Endothelial cell (in vitro differentiated cells): ENCODE measurements around the gene ADGRD2. TPM values are rescaled to one million over a fixed set of nuclear protein-coding genes. Genes with fewer than 3 reads are reported as not detected.

Source experiments
- DNase-seq: peaks from one replicate; pipeline ENCODE4 v3.0.0; 2021; ENCODE audit warnings: low spot score
- H3K27ac Mint-ChIP-seq: one replicate; pipeline ENCODE4 v1.8.0; 2021; ENCODE audit warnings: mixed read lengths, inconsistent platforms; ENCODE audit not compliant: unreplicated experiment
- H3K27me3 Mint-ChIP-seq: one replicate; pipeline ENCODE4 v1.8.0; 2021; ENCODE audit warnings: mild to moderate bottlenecking, moderate library complexity, mixed read lengths, inconsistent platforms; ENCODE audit not compliant: unreplicated experiment
- H3K36me3 Mint-ChIP-seq: one replicate; pipeline ENCODE4 v1.8.0; 2021; ENCODE audit warnings: mild to moderate bottlenecking, low read depth, mixed read lengths, inconsistent platforms; ENCODE audit not compliant: unreplicated experiment
- H3K4me1 Mint-ChIP-seq: one replicate; pipeline ENCODE4 v1.8.0; 2021; ENCODE audit warnings: mild to moderate bottlenecking, mixed read lengths, inconsistent platforms; ENCODE audit not compliant: unreplicated experiment
- H3K4me3 Mint-ChIP-seq: one replicate; pipeline ENCODE4 v1.8.0; 2021; ENCODE audit warnings: mild to moderate bottlenecking, mixed read lengths, inconsistent platforms; ENCODE audit not compliant: unreplicated experiment
- H3K9me3 Mint-ChIP-seq: one replicate; pipeline ENCODE4 v1.8.0; 2021; ENCODE audit warnings: mixed read lengths, inconsistent platforms; ENCODE audit not compliant: unreplicated experiment
- CTCF ChIP-seq: fragments of 200-600 bp; sonication (generic); IDR thresholded peaks from one replicate; pipeline ENCODE4 v1.5.0; 2021; ENCODE audit warnings: antibody characterized with exemption; ENCODE audit not compliant: unreplicated experiment
- total RNA-seq: library from RNA; stranded (reverse); fragmentation: NEBNext Ultra II Directional; extraction: Animal tissue kit (Norgen Biotek cat#: 25700); gene quantifications from one replicate; pipeline ENCODE4 v1.2.1, GENCODE V29; 2021; ENCODE audit not compliant: unreplicated experiment

ADGRD2 gene
- total RNA-seq, 1 donor from 2014 or later, result not detected

GRCh38 chr9:124527781-124528180, 77.5 kb downstream of the ADGRD2 start:
- peaks cover 9% of the 10 kb centered on the region for H3K4me1 Mint-ChIP-seq
- H3K9me3 Mint-ChIP-seq, result no peaks in the 10 kb centered on the region
- H3K36me3 Mint-ChIP-seq, result peaks cover 11% of the 10 kb centered on the region
- no peak overlapping the region for H3K27ac Mint-ChIP-seq
- TF ChIP-seq CTCF, result no peak
- no peak overlapping the region for H3K4me3 Mint-ChIP-seq
- DNase-seq, result no peak
- H3K27me3 Mint-ChIP-seq, result peaks cover 3% of the 10 kb centered on the region

Other genes with a start within 250 kb of the ADGRD2 start
- gene NEK6, start 192.5 kb upstream of the ADGRD2 start, total RNA-seq, result 43.9 TPM
- gene PSMB7, start 35.0 kb upstream of the ADGRD2 start, total RNA-seq, result 180 TPM
- 1.2 TPM for gene NR5A1, start 56.9 kb downstream of the ADGRD2 start, total RNA-seq